Stimulated activated CD4-positive, alpha-beta T cell treated with anti-CD3 and anti-CD28 coated beads, Interleukin-12 subunit alpha, Interleukin-12 subunit beta, amount 100 ng/mL, for 4 hours (primary cell): ENCODE data around the gene VARS1.

ENCODE experiments used
- DNase-seq: peaks from one replicate; pipeline ENCODE4 v3.0.0-alpha.2; 2020

The VARS1 gene

DNA sequence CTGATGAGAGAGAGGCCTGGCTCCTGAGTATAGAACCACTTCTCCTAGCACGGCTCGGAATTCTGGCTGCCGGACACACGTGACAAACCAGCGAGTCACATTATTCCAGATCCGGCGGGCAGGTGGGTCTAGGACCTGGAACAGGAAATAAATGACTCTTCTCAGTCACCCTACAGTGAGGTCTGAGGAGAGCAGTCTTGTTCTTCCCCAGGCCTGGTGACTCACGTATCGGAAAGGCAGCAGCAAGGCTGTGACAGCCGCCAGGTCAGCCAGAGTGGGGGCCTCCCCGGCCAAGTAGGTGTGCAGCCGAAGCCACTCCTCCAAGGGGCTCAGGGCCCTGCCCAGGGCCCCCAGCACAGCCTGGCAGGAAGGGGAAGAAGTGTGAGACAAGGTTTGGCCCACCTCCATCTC lies 2.8 kb downstream of the VARS1 start:
- no peak for DNase-seq

DNA sequence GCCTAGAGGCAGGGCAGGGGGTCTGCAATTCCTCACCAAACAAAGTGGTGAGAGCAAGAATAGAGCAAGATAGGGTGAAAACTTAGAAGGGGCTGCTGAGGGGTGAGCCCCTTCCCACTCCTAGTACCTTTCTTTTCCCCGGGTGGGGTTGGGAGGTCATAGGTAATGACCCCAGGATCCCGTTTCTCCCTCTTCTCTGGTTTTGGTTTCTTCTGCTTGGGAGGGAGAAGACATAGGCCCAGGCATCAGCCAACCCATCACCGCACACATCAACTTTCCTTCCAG lies 3.5 kb downstream of the VARS1 start:
- no peak for DNase-seq

DNA sequence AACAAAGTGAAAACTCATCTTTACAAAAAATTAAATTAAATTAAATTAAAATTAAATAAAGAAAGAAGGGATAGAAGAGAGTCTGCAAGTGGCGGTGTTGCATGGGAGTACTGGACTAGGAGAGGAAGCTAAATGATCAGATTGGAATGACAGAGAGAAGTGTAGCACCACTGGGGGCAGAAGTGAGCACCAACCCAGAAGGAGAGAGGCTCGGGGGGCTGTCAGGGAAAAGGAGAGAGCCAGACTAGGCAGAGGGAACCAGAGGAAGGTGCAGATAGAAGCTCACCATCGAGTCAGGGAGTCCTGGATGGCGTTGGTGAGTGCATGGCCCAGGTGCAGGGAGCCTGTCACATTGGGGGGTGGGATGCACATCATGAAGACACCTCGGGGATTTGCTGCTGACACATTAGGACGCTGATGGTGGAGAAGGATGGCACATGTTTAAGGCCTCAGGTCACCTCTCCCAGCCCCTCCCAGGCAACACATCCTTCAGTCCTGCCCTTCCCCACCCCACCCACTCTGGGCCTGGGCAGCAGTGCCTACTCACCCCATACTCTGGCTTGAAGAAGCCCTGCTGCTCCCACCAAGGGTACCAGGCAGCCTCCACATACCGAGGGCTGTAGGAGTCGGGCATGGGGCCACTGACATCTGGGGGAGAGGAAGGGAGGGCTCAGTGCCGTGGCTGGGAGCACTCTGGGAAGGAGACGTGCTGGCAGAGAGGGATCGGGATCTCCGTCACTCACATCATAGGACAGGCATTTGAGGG lies 4.0 kb downstream of the VARS1 start:
- DNase-seq: no peak

DNA sequence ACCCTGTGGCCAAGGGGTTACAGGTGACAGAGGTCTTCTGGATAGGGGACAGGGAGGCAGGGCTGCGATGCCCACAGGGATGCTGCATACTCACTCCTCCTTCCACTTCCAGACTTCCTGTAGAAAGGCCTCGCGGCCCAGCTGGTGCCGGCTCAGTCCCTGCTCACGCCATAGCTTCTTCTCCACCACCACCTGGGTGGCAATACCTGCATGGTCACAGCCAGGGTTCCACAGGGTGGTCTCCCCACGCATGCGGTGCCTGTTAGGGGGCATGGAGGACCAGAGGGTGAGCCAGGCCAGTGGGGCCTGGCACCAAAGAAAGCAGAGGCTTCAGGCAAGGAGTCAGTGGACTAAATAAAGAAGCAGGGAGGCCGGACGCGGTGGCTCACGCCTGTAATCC lies 10.1 kb downstream of the VARS1 start:
- DNase-seq: no peak

DNA sequence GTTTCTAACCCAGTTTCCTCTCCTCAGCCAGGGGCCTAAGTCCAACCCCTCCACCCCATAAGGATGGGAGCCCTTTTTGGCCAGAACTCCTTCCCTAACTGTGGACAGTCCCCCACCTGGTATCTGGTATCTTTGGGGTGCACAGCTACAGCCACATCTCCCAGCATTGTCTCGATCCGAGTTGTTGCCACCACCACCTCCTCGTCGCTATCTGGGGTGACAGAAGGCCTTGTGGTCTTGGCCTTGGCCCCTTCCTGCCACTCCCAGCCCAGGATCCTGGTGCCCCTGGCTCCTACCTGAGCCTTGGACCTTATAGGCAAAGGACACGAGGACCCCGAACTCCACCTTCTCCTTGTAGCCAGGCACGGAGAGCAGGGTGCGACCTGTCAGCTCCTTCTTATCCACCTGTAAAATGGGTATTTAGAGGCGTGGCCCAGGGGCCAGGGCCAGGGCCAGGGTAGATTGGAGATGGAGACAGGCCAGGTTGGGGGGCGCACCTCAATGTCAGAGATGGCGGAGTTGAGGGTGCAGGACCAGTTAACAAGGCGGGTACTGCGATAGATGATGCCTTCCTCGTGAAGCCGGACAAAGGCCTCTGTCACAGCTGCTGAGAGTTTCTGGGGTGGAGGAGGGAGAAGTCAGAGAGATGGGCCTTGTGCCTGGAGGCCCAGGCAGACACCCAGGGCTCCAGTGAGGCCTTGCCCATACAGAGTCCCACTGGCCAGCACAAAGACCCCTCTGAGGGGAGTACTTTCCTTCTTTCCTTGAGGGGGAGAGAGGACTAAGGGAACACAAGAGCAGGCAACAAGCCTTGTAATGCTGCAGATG lies 11.2 kb downstream of the VARS1 start:
- no peak for DNase-seq

DNA sequence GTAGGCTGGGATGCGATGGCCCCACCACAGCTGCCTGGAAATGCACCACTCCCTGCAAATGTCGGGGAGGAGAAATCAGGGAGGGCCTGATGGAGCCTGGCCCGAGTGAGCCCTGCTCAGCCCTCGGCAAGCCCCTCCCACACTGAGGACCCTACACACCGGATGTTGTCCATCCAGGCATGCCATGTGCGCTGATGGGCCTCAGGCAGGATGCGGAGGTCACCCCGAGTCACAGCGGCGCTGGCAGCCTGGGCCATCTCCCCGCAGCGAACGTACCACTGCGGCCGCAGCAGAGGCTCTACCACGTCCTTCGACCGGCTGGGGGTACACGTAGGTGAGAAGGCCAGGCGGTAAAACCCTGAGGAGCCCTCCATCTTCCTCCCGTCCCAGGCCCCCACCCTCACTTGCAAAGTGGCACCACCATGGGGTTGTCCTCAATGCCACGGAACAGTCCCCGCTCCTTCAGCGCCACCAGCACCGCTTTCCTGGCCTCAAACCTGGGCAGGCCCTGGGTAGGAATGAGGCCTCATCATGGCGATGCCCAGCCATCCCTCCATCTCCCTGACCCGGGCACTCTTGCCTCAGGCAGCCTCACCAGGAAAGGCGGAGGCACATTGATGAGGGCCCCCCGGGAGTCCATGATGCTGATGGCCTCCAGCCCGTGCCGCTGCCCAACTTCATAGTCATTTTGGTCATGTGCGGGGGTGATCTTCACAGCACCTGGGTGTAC lies 13.3 kb downstream of the VARS1 start:
- DNase-seq: no peak

DNA sequence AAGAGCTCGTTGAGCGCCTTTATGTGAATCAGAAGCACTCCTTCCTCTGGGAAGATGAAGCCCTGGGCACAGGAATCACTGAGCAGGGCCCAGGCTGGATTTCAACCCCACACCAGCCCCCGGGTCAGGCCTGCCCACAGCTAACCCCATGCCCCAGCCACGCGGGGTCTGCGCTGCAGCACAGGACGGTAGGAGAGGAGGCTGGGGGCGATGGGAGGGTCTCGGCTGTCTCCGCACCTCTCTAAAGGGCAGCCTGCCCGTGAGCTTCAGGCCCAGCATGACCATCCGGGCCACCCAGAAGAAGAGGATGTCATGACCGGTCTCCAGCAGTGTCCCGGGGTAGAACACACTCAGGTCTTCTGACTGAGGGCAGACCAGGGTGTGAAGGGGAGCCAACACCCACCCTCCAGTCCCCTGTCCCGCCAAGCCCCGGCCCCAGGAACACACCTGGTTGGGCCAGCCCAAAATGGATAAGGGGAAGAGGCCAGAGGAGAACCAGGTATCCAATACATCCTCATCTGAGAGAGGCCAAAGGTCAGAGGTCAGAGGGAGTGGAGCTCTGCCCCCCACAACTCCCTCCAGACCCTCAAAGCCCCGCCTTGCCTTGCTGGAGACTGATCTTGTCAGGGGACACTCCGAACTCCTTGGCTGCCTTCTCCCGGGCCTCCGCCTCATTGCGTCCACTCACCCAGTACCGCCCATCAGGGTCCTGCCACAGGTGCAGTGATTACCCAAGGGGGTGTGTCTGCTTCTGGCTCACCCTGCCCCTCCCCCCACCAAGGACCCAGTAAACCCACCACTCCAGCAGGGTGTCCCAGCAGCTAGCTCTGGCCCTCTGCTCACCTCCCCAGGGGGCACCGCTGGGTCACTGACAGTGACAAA lies 14.1 kb downstream of the VARS1 start:
- DNase-seq: no peak

DNA sequence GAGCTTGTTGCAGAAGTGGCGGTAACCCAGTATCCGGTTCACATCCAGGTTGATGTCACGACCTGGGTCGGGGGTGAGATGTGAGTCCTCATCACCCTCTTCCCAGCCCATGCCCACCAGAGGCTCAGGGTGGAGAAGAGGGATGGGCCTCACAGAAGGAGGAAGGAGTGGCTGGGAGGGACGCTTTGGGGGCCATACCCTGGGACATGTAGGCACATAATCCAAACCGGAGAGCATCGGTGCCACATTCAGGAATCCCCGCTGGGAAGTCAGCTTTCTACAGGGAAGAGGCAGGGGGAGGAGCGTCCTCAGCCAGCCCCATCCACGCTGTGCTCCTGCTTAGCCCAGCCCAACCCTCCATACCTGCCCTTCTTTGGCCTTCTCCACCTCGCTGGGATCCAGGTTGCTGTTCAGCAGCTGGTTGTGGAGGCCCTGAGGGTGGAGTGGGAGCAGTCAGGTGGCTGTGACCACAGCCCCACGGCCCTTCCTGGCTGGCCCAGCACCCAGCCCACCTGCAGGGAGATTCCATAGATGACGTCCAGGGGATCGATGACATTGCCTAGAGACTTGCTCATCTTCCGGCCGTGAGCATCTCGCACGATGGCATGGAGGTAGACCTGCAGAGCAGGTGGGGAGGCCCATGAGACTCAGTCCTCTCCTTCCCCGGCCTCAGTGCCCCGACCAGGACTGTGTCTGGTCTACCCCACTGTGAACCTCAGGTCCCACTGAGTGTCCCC lies 14.9 kb downstream of the VARS1 start:
- DNase-seq: no peak

DNA sequence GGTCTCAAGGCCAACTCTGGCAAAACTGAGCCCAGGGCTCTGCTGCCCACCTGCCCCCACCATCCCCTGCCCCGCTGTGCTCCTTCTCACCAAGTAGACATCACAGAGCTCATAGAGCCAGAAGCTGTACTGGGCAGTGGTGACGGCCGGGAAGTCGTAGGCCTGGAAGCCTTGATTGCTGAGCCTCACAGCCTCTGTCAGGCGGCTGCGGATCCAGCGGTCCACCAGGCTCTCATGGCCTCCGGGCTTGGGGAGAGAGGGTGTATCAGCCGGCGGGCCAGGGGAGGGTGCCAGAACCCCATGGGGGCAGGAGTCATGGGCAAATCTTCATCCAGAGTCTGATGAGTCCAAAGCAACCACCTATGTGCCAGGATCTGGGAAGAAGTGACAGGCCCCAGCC lies 15.6 kb downstream of the VARS1 start:
- DNase-seq: no peak

DNA sequence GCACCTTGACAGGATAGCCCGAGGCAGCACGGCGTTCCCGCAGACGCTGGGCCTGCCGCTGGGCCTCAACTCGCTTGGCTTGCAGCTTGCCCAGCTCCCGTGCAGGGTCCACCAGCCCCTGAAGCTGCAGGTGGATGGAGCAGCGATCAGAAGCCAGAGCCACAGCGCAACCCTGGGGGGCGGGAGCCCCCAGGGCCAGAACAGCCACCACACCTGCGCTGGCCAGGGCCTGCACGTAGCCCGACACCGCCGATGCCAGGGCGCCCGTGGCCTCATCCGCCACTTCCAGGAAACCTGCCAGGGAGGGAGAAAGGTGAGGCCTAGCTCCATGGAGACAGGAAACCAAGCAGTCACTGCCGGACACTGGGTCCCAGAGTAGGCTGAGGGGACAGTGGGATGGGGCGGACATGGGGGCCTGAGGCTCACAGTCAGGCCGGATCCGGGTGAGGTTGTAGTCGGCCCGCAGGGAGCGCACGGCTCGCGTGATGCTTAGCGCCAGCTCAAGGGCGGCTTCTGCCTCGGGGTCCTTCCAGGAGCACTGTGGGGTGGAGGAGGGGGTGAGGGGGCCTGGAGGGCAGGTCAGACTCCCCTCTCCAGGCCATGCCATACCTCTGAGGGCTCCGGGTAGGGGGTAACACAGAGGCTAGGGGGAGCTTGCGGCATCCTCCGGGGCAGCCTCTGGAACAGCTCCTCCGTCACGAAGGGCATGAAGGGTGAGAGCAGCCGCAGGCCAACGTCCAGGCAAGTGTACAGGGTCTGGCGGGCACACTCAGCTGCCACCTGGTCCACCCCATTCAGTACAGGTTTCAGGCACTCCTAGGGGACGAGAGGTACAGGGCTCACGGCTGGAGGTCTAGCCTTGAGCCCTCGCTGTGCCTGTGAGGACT lies 16.3 kb downstream of the VARS1 start:
- DNase-seq: no peak

DNA sequence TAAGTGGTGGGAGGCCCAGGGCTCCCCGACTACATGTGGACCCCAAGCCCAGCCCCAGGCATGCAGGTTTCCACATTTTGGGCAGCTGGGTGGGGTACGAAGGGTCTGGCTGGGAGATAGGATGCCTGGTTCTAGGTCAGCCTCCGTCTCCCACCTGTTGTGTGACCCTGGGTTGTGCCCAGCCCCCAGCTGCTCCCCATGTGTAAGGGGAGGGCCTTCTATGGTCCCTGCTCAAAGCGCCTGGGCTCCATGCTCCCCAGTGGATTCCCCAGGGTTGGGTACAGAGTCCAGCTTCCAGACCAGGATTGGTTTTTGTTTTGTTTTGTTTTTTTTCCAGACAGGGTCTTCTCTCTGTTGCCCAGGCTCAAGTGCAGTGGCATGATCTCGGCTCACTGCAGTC lies 17.4 kb downstream of the VARS1 start:
- no peak for DNase-seq

DNA sequence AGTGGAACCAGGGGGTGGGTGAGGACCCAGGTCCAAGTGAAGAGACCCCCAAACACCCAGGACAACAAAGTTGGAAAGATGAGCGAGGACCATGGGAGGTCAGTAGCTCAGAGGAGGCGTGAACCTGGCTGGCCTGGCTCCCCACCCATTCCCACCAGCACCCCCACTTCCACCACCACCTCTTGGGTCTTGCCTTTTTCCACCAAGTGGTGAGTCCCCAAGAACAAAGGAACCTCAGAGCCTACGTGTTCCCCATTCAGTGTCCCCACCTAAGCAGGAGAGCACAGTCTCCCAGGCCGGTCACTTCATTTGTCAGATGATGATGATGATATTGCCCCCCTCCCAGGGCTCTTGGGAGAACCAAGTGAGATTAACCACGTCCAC lies 17.9 kb downstream of the VARS1 start:
- DNase-seq: no peak

DNA sequence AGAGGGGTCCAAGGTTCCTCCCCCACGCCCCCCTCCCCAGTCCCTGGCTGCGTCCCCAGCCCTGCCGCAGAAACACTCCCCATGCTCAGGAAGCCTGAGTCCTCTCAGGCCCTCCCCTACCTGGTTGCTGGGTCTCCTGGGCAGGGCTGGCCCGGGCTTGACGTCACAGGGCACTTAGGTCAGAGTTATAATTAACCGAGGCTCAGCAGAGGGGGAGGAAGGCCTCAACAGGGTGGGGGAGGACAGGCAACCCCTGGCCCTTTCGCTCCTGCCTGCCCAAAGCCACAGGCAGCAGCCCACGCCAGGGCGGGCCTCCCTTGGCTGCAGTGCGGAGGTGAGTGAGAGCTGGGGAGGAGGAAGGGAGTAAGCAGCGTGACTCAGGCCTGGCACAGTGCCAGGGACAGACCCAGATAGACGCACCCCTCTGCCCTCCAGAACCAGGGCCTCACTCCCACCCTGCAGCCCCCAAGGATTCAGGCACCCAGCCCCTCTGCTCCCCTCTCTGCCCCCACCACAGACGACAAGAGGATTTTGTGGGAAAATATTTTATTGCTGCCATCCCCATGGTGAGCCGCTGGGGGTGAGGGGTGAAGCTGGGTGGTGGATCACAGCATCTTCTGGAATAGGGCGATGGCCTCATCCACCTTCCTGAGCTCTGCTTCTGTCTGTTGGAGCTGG lies 18.4 kb downstream of the VARS1 start, which contains the start of gene VWA7:
Gene VWA7 (minus strand): TSS at position 340 of the 678 bp plus-strand sequence. CDS start 549 bp downstream, outside the sequence.
- peak; percentile 78 for DNase-seq

DNA sequence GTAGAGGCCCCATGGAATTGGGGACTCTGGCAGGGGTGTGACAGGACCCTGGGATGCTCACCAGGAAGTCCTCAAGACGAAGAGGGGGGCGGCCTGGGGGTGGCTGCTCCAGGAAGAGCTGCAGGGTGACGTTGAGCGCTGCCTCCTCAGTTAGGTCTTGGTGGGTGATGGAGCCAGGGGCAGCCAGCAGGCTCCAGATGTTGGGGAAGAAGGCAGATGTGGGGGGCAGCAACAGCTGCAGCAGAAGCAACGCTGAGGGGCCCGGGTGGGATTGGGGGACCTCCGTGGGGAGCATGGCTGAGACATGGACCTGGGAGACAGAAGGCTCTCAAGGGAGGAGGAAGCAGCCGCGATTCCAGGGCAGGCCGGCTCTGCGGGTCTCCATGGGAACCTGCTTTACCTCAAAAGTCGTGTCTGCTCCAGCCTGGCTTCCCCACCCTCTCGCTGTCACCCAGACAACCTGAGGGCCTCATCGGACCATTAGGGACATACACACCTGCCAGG lies 19.0 kb downstream of the VARS1 start:
- DNase-seq: no peak

DNA sequence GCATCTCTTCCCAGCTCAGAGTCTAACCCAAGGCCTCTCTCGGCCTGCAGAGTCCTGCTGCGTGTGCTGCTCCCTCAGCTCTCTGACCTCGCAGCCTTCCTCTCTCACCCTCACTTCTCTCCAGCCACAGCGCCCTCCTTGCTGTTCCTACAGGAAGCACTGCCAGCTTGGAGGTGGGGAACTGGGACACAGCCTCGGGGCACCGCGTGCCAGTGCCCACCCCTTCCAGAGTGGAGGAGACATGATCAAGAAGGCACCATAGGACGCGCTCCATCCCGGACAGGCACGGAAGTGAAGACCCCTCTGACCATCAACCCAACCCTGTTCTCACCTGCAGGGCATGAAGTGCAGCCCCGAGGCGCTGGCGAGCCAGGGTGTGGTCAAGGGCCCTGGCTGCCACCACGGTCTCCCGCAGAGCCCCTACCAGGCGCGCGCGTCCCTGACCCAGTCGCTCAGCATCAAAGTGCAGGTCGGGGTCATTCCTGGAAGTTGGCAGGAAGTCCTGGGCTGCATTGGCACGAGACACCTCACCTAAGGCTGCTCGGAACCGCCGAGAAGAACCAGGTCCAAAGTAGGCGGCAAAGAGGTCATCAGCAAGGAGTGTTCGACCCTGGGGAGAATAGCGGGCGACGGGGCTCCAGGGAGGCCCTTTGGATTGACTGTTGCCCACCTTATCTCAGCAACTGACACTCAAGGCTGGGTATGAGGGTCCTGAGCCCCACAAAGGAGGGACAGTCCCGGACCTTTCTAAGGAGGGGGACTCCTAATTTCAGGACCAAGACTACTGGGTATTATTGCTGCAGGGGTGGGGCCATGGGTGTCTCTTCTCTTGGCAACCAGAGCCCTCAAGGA lies 19.7 kb downstream of the VARS1 start:
- no peak for DNase-seq

DNA sequence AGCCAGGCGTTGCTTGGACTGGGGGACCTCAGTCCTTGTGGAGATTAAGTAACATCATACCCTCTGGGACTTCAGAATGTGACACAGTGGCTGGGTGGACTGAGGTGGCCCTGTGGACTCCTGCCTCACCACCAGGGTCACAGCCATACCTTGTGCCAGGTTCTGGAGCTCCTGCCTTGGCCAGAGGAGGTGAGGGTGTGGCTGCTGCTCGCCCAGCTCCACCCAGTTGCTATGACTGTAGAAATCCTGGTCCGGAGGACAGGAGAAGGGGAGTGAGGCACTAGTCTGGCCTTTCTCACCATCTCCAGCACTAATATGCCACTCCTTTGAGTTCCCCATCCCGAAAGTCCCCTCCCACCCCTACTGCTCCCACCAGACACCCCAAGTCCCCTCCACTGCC lies 20.4 kb downstream of the VARS1 start:
- no peak for DNase-seq

DNA sequence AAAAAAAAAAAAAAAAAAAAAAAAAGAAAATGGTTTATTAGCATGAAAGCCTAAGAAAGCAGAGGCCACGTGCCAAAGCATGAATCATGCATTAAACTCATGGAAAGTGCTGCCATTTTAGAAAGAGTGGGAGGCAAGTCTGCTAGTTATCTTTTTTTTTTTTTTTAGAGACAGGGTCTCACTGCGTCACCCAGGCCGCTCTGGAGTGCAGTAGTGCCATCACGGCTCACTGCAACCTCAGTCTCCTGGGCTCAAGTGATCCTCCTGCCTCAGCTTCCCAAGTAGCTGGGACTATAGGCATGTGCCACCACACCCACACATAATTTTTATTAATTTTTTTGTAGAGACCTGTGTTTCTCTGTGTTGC lies 23.6 kb downstream of the VARS1 start:
- no peak for DNase-seq

DNA sequence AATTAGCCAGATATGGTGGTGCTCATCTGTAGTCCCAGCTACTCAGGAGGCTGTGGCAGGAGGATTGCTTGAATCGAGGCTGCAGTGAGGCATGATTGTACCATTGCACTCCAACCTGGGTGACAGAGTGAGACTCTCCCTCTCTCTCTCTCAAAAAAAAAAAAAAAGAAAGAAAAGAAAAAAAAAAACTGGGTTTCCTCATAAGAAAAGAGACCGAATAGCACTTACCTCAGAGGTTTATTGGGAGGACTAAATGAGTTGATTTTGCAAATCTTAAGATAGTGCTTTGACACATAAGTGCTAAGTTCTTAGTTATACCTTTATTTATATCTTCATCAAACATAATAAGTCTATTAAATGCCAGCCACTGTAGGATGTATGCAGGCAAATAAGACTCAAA lies 24.7 kb downstream of the VARS1 start:
- no peak for DNase-seq

DNA sequence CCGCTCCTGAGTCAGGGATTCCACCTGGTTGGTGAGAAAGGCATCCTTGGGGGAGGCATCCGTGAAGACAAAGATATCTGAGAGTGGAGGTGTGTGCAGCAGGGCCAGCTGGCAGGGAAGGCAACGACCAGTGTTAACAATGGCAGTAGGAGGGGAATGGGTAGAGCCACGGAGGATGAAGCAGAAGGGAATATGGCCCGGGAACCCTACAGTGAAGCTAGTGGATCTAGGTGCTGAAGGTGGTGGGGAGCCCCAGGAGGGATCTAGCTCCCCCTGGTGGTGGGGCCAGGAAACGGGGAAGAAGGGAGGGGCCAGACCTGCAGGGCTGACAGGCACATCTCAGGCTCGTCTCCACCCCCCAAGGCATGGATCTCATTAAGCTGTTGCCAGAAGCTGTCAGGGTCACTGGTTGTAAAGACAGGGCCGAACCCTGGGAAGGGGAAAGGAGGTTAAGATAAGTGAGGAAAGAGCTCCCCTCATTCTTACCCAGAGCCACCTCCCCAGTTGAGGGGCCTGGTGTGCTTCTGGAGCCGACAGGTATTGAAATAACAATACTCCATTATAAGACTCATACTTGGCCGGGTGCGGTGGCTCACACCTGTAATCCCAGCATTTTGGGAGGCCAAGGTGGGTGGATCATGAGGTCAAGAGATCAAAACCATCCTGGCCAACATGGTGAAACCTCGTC lies 25.7 kb downstream of the VARS1 start:
- DNase-seq: peak; percentile 70
